K562 (cell line): ENCODE results near the gene TRPV6. TPM values are rescaled to one million over a fixed set of nuclear protein-coding genes. Genes with fewer than 3 reads are reported as not detected.
A peak's percentile ranks its signal among the peaks of the same experiment; 100 is the strongest.

Source experiments
- ATAC-seq: fragments of 200-7000 bp; cut with Tn5 transposase; 3 replicates; pipeline ENCODE4 v1.9.1; 2020; ENCODE audit warnings: moderate library complexity
- BruUV-seq: library from RNA; stranded (reverse); fragments of 400-500 nt; replicated peaks from 2 replicates; lab custom pipeline; 2021; lab: Mats Ljungman, UMichigan
- CTCF ChIA-PET: fragments of 300-600 bp; formaldehyde crosslinking; extraction: SDS; loops from one replicate; lab custom pipeline; 2021; ENCODE audit warnings: low intra/inter-chr PET ratio; lab: Yijun Ruan, JAX
- POLR2A ChIA-PET: fragments of 300-600, 350-650 bp; sonication (Branson Sonifier 250); formaldehyde crosslinking; extraction: SDS; loops from one replicate; lab custom pipeline; 2021; ENCODE audit warnings: antibody characterized with exemption, inconsistent platforms; lab: Yijun Ruan, JAX
- DNase-seq, 4 experiments: peaks; one replicate each; pipeline versions ENCODE4 v3.0.0 to v3.0.0-alpha.2; 2011 to 2018; ENCODE audit warnings: low spot score in 3 of 4, mixed read lengths in 3 of 4; ENCODE audit errors: extremely low read depth in 1 of 4
- FAIRE-seq: peaks from 2 replicates; lab custom pipeline; 2011; peaks lifted over from hg19 to GRCh38; lab: Jason Lieb, UNC
- H2AFZ ChIP-seq: 2 replicates; pipeline ENCODE4 v1.6.0; 2011; ENCODE audit warnings: low read depth, low read length, control low read depth, inconsistent platforms
- H3K27ac ChIP-seq: fragments of 200-600 bp; 3 replicates; pipeline ENCODE4 v1.8.0; 2011; ENCODE audit warnings: low read depth, mild to moderate bottlenecking, control low read depth, inconsistent platforms, low read length, moderate library complexity, mixed read lengths; ENCODE audit errors: extremely low read depth
- H3K27me3 ChIP-seq, 2 experiments: fragments of 300-600 bp in 1 of 2; 2 replicates in 1 of 2; 3 replicates in 1 of 2; pipeline versions ENCODE4 v1.6.0 to v1.8.0; 2011; ENCODE audit warnings: inconsistent platforms in 2 of 2, low read length in 2 of 2, mild to moderate bottlenecking in 1 of 2, mixed read lengths in 1 of 2, moderate library complexity in 1 of 2; ENCODE audit not compliant: control insufficient read depth in 2 of 2, insufficient read depth in 2 of 2
- H3K36me3 ChIP-seq: fragments of 300-600 bp; 3 replicates; pipeline ENCODE4 v1.8.0; 2011; ENCODE audit warnings: mild to moderate bottlenecking, low read length, inconsistent platforms; ENCODE audit not compliant: control insufficient read depth, insufficient read depth
- H3K4me1 ChIP-seq, 2 experiments: fragments of 200-600 bp in 1 of 2; replicated peaks in 1 of 2; 2 replicates in 1 of 2; 3 replicates in 1 of 2; pipeline versions ENCODE4 v1.5.1 to v1.8.0; 2011; ENCODE audit warnings: inconsistent platforms in 2 of 2, low read length in 2 of 2, mild to moderate bottlenecking in 1 of 2, mixed read lengths in 1 of 2, moderate library complexity in 1 of 2; ENCODE audit not compliant: control insufficient read depth in 2 of 2, insufficient read depth in 2 of 2
- H3K4me2 ChIP-seq: 2 replicates; pipeline ENCODE4 v1.6.1; 2011; ENCODE audit warnings: low read length, control low read depth, inconsistent platforms, mixed read lengths; ENCODE audit not compliant: insufficient read depth
- H3K4me3 ChIP-seq: fragments of 200-600 bp; sonication (generic), shearing (Covaris generic); 2 replicates; pipeline ENCODE4 v1.5.1; 2016; ENCODE audit warnings: control low read depth, inconsistent platforms
- H3K79me2 ChIP-seq: fragments of 200-600 bp; 3 replicates; pipeline ENCODE4 v1.8.0; 2011; ENCODE audit warnings: low read length, inconsistent platforms; ENCODE audit not compliant: control insufficient read depth, insufficient read depth
- H3K9ac ChIP-seq, 2 experiments: 2 replicates each; pipeline versions ENCODE4 v1.6.0 to v1.6.1; 2011; ENCODE audit warnings: low read depth in 2 of 2, low read length in 2 of 2, control low read depth in 1 of 2, inconsistent platforms in 1 of 2, mild to moderate bottlenecking in 1 of 2, mixed read lengths in 1 of 2; ENCODE audit not compliant: insufficient read depth in 1 of 2
- H3K9me1 ChIP-seq: one replicate; pipeline ENCODE4 v1.6.0; 2011; ENCODE audit warnings: inconsistent platforms, mild to moderate bottlenecking, low read length, moderate library complexity; ENCODE audit not compliant: control insufficient read depth, insufficient read depth
- H3K9me3 ChIP-seq: replicated peaks from 2 replicates; pipeline ENCODE4 v1.5.1; 2011; ENCODE audit warnings: low read depth, low read length, inconsistent platforms; ENCODE audit not compliant: control insufficient read depth, insufficient read depth
- H4K20me1 ChIP-seq: replicated peaks from 2 replicates; pipeline ENCODE4 v1.6.1; 2011; ENCODE audit warnings: low read length, inconsistent platforms, mixed read lengths; ENCODE audit not compliant: control insufficient read depth, insufficient read depth
- CBX2 ChIP-seq: fragments of 200-600 bp; sonication (generic); IDR thresholded peaks from one replicate; pipeline ENCODE4 v1.6.1; 2012; ENCODE audit warnings: mild to moderate bottlenecking, low read length, inconsistent platforms; ENCODE audit not compliant: insufficient read depth, poor library complexity, severe bottlenecking
- DACH1 ChIP-seq: fragments of 450-650 bp; IDR thresholded peaks from 2 replicates; pipeline ENCODE4 v1.6.1; 2018; ENCODE audit not compliant: partially characterized antibody
- ELF4 ChIP-seq: fragments of 450-650 bp; formaldehyde crosslinking; IDR thresholded peaks from 2 replicates; pipeline ENCODE4 v1.4.0; 2022; ENCODE audit warnings: missing genetic modification characterization
- FOXO4 ChIP-seq: fragments of 450-650 bp; formaldehyde crosslinking; IDR thresholded peaks from 2 replicates; pipeline ENCODE4 v1.4.0; 2020; ENCODE audit warnings: mild to moderate bottlenecking, moderate library complexity
- HBP1 ChIP-seq: fragments of 450-650 bp; formaldehyde crosslinking; IDR thresholded peaks from 2 replicates; pipeline ENCODE4 v1.4.0; 2022; ENCODE audit warnings: missing genetic modification characterization
- HNRNPK ChIP-seq: fragments of 200-400 bp; formaldehyde crosslinking; IDR thresholded peaks from one replicate; pipeline ENCODE4 v1.6.1; 2018; ENCODE audit warnings: mild to moderate bottlenecking, low read depth, low read length; ENCODE audit not compliant: poor library complexity, severe bottlenecking
- KLF16 ChIP-seq: IDR thresholded peaks from 2 replicates; pipeline ENCODE4 v1.6.1; 2016; ENCODE audit warnings: antibody characterized with exemption
- MTA2 ChIP-seq: fragments of 450-650 bp; IDR thresholded peaks from 2 replicates; pipeline ENCODE4 v1.6.1; 2016; ENCODE audit warnings: low read depth
- MYBL2 ChIP-seq, 2 experiments: fragments of 450-650 bp in 1 of 2; sonication (generic) in 1 of 2; formaldehyde crosslinking in 1 of 2; IDR thresholded peaks; 2 replicates each; pipeline versions ENCODE4 v1.6.1 to v1.8.1; 2017 to 2022; ENCODE audit warnings: borderline replicate concordance in 1 of 2, inconsistent platforms in 1 of 2, low read depth in 1 of 2, mild to moderate bottlenecking in 1 of 2, missing genetic modification reagents in 1 of 2, moderate library complexity in 1 of 2
- NCOA1 ChIP-seq: fragments of 450-650 bp; IDR thresholded peaks from 2 replicates; pipeline ENCODE4 v1.6.1; 2016; ENCODE audit warnings: low read depth
- RHOXF2B ChIP-seq: fragments of 250-450 bp; sonication (Bioruptor Pico); conservative IDR thresholded peaks from 2 replicates; pipeline ENCODE4 v1.5.1; 2021
- TBL1XR1 ChIP-seq, 2 experiments: IDR thresholded peaks; 2 replicates each; pipeline ENCODE4 v1.6.1; 2012; ENCODE audit warnings: improper control_type of control experiment in 2 of 2, low read length in 2 of 2, mild to moderate bottlenecking in 1 of 2
- ZBTB26 ChIP-seq: fragments of 450-650 bp; formaldehyde crosslinking; IDR thresholded peaks from 2 replicates; pipeline ENCODE4 v1.4.0; 2022; ENCODE audit warnings: missing genetic modification characterization
- ZC3H4 ChIP-seq: sonication (generic); formaldehyde crosslinking; IDR thresholded peaks from 2 replicates; pipeline ENCODE4 v1.9.0; 2021; ENCODE audit warnings: missing genetic modification reagents, borderline replicate concordance
- ZNF764 ChIP-seq: fragments of 250-450 bp; sonication (Bioruptor Pico); IDR thresholded peaks from 2 replicates; pipeline ENCODE4 v1.4.0; 2020; ENCODE audit warnings: low read depth, mild to moderate bottlenecking, moderate library complexity
- WGBS: fragments of 100-300 bp; shearing (Covaris generic); methylation state at CpG from one replicate; pipeline ENCODE4 v1.1.6; 2016; ENCODE audit warnings: low coverage, mixed read lengths; ENCODE audit not compliant: insufficient coverage; ENCODE audit errors: missing lambda C conversion rate; 5-methylcytosine and 5-hydroxymethylcytosine counted together
- in situ Hi-C: fragments of 300-500 bp; cut with MboI; formaldehyde crosslinking; loops from 4 replicates; pipeline ENCODE4 v1.15.0; 2018; ENCODE audit warnings: inconsistent platforms, mixed read lengths
- intact Hi-C: fragments of 100-400 bp; cut with micrococcal nuclease; formaldehyde crosslinking; loops from 2 replicates; pipeline ENCODE4 v1.14.2; 2022
- polyA plus RNA-seq, 8 experiments: library from polyadenylated mRNA; depleted of rRNA in 4 of 8; stranded (reverse) in 5 of 8; unstranded in 3 of 8; fragments of >200 nt; fragmentation: Nextera tagmentation in 2 of 8; fragmentation: Illumina TruSeq in 1 of 8; extraction: Ambion mirVana in 2 of 8; extraction: Trizol in 1 of 8; gene quantifications; 2 replicates each; pipeline versions ENCODE4 v1.2.1 to v1.2.3, GENCODE V29; 2011 to 2014; ENCODE audit warnings: inconsistent platforms in 1 of 8, missing spikeins in 1 of 8
- total RNA-seq, 7 experiments: library from RNA; depleted of rRNA in 6 of 7; stranded (reverse); fragments of >200 nt in 6 of 7; fragmentation: Illumina TruSeq in 2 of 7; extraction: Trizol in 2 of 7; gene quantifications; 2 replicates each; pipeline versions ENCODE4 v1.2.1 to v1.2.3, GENCODE V29; 2011 to 2021; ENCODE audit warnings: low replicate concordance in 1 of 7

Gene TRPV6
- total and polyA plus RNA-seq, 9 of the 15 experiments (the other 6 are each of a cell fraction or from before 2014, with no cell fraction given): 0.04 to 0.36 (median 0.11) TPM

- TF ChIP-seq FOXO4 (no peak), ZNF764 (no peak), DACH1 (no peak)
Observed at GRCh38 chr7:142891490-142892082, 6.0 kb upstream of the TRPV6 start (continued).

- H3K27ac ChIP-seq: no peak overlapping the region
- peaks cover 2% of the 10 kb centered on the region for H3K9me1 ChIP-seq
- CTCF ChIA-PET: no interaction called here
- FAIRE-seq: no peak
- H3K4me1 ChIP-seq: no peaks in the 10 kb centered on the region
- BruUV-seq: no TSS peak
- peaks cover 7% of the 10 kb centered on the region; the same call in 1 of the 2 replicates for H4K20me1 ChIP-seq
- H3K9me3 ChIP-seq: no peaks in the 10 kb centered on the region; the same call in 1 of the 2 replicates
- H2AFZ ChIP-seq: no peak overlapping the region
- no peak for DNase-seq
- no peaks in the 10 kb centered on the region for H3K79me2 ChIP-seq
- POLR2A ChIA-PET: no interaction called here
- no peak overlapping the region for H3K4me3 ChIP-seq
- H3K36me3 ChIP-seq: no peaks in the 10 kb centered on the region
- peaks cover 15 to 58% of the 10 kb centered on the region in 2 experiments for H3K27me3 ChIP-seq
- H3K9ac ChIP-seq: no peak overlapping the region
- ATAC-seq: no peak
- WGBS: 46% methylated on average over 12 of the region's 12 CpGs
- no peak overlapping the region for H3K4me2 ChIP-seq
- intact Hi-C loops (no loop called here), in situ Hi-C loops (no loop called here)
- TF ChIP-seq NCOA1: no peak
- TF ChIP-seq MTA2: no peak
- no peak for TF ChIP-seq TBL1XR1 (IDR thresholded peaks at IDR 0.05; ENCODE audit: low read length in 2 of 2)
- TF ChIP-seq MYBL2 (IDR thresholded peaks at IDR 0.05; ENCODE audit: low read depth): 0 out of 2 replicates have a peak, but pooled peaks have one; percentile 21
- TF ChIP-seq MYBL2 (CRISPR knock-in tag; IDR thresholded peaks at IDR 0.05; ENCODE audit: borderline replicate concordance): no peak
- no peak for TF ChIP-seq CBX2
- TF ChIP-seq HNRNPK: no peak
- 0 out of 2 replicates have a peak, but pooled peaks have one; percentile 18 for TF ChIP-seq ZBTB26 (CRISPR knock-in tag)
- 0 out of 2 replicates have a peak, but pooled peaks have one; percentile 47 for TF ChIP-seq ELF4 (CRISPR knock-in tag)
- TF ChIP-seq ZC3H4 (CRISPR knock-in tag): peak; percentile 79; the same call in 1 of the 2 replicates
- no peak for TF ChIP-seq RHOXF2B (CRISPR knock-in tag)
- TF ChIP-seq KLF16: no peak
- TF ChIP-seq HBP1: 0 out of 2 replicates have a peak, but pooled peaks have one; percentile 16
Observed at GRCh38 chr7:142890874-142891485, 5.4 kb upstream of the TRPV6 start.
